SU-DHL-6 (cell line): ENCODE measurements around the gene ACADSB.

Source experiments
- EZH2phosphoT487 ChIP-seq: fragments of 200-600 bp; sonication (generic), shearing (Covaris generic); conservative IDR thresholded peaks from 2 replicates; pipeline ENCODE4 v1.6.1; 2018; ENCODE audit warnings: mild to moderate bottlenecking, antibody characterized with exemption, low read length, moderate library complexity, mixed read lengths
- TF ChIP-seq, protein P1 (sequence below): fragments of 200-600 bp; sonication (generic); IDR thresholded peaks from one replicate; pipeline ENCODE4 v1.5.1; 2017; ENCODE audit warnings: antibody characterized with exemption, mild to moderate bottlenecking, low read length, moderate library complexity; ENCODE audit not compliant: insufficient read depth, poor library complexity, severe bottlenecking

DNA sequence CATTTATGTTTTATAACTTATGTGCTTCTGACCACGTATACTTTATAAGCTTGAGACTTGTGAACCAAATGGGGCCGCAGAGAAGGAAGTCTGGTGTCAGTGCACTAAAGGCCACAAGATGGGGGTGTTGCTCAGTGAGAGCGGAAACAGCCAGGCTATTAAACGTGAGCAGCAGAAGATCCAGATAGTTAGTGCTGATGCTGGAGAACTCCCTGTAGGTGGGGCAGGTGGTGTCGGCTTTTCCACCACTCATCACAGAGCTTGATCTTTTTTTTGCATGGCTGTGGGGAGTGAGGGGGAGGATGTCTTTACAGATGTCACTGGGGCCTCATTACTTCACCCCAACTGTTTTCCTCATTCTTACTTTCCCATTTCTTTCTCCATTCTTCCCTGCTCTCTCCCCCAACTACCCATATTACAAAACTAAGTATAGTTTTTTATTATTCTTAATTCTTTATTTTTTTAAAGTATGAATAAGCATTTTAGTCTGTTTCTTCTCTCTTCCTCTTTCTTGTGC, 34.7 kb downstream of the ACADSB start:
- TF ChIP-seq, protein P1, sequence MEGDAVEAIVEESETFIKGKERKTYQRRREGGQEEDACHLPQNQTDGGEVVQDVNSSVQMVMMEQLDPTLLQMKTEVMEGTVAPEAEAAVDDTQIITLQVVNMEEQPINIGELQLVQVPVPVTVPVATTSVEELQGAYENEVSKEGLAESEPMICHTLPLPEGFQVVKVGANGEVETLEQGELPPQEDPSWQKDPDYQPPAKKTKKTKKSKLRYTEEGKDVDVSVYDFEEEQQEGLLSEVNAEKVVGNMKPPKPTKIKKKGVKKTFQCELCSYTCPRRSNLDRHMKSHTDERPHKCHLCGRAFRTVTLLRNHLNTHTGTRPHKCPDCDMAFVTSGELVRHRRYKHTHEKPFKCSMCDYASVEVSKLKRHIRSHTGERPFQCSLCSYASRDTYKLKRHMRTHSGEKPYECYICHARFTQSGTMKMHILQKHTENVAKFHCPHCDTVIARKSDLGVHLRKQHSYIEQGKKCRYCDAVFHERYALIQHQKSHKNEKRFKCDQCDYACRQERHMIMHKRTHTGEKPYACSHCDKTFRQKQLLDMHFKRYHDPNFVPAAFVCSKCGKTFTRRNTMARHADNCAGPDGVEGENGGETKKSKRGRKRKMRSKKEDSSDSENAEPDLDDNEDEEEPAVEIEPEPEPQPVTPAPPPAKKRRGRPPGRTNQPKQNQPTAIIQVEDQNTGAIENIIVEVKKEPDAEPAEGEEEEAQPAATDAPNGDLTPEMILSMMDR = peak; percentile 76
- no peak for TF ChIP-seq EZH2phosphoT487
